GM06990 (cell line): ENCODE measurements around the gene PFKFB4.
"Not testable (repeated sequence)": the region's sequence is repeated elsewhere in the genome, so short reads cannot be mapped to it uniquely, and the experiment has no call there.

Experiments used
- DNase-seq: peaks from one replicate; pipeline ENCODE4 v3.0.0-alpha.2; 2011; ENCODE audit not compliant: insufficient read length; ENCODE audit errors: extremely low read depth
- H3K27me3 ChIP-seq: replicated peaks from 2 replicates; pipeline ENCODE4 v1.6.0; 2011; ENCODE audit warnings: low read length; ENCODE audit not compliant: control insufficient read depth, insufficient read depth
- H3K36me3 ChIP-seq: 2 replicates; pipeline ENCODE4 v1.5.1; 2011; ENCODE audit warnings: low read length; ENCODE audit not compliant: control insufficient read depth, insufficient read depth
- H3K4me3 ChIP-seq: replicated peaks from 2 replicates; pipeline ENCODE4 v1.5.1; 2011; ENCODE audit warnings: low read depth, mild to moderate bottlenecking, control low read depth, low read length
- CTCF ChIP-seq: IDR thresholded peaks from 2 replicates; pipeline ENCODE4 v1.5.1; 2011; ENCODE audit warnings: low read length, control low read depth, mild to moderate bottlenecking, inconsistent platforms; ENCODE audit not compliant: insufficient read depth, poor library complexity, severe bottlenecking

Gene PFKFB4

GRCh38 chr3:48555231-48555948 lies 1.2 kb downstream of the PFKFB4 start:
- DNase-seq, result no peak
- peaks cover 3% of the 10 kb centered on the region for H3K36me3 ChIP-seq
- no peaks in the 10 kb centered on the region for H3K27me3 ChIP-seq
- TF ChIP-seq CTCF, result no peak
- peak overlapping the region; percentile 83 for H3K4me3 ChIP-seq

GRCh38 chr3:48553886-48554845 lies 2.4 kb downstream of the PFKFB4 start:
- DNase-seq, result no peak
- no peak for TF ChIP-seq CTCF
- Histone ChIP-seq H3K4me3 (no peak overlapping the region), H3K36me3 (peaks cover 3% of the 10 kb centered on the region), H3K27me3 (no peaks in the 10 kb centered on the region)

GRCh38 chr3:48553361-48553760 lies 3.2 kb downstream of the PFKFB4 start:
- no peak overlapping the region for H3K4me3 ChIP-seq
- TF ChIP-seq CTCF, result no peak
- DNase-seq, result no peak
- H3K36me3 ChIP-seq, result peaks cover 3% of the 10 kb centered on the region
- no peaks in the 10 kb centered on the region for H3K27me3 ChIP-seq

- TF ChIP-seq CTCF, result no peak
- Histone ChIP-seq H3K27me3 (no peaks in the 10 kb centered on the region), H3K4me3 (no peak overlapping the region), H3K36me3 (peaks cover 3% of the 10 kb centered on the region)
- no peak for DNase-seq
Observed at GRCh38 chr3:48552111-48552951, 4.3 kb downstream of the PFKFB4 start.

GRCh38 chr3:48551651-48552050 lies 5.0 kb downstream of the PFKFB4 start:
- not testable (repeated sequence) for H3K4me3 ChIP-seq, DNase-seq, H3K27me3 ChIP-seq, H3K36me3 ChIP-seq
